Activated naive CD4-positive, alpha-beta T cell (primary cell): ENCODE data around the gene DYNC2LI1.
A peak's percentile ranks its signal among the peaks of the same experiment; 100 is the strongest.
"Not testable (repeated sequence)": the region's sequence is repeated elsewhere in the genome, so short reads cannot be mapped to it uniquely, and the experiment has no call there.

ENCODE experiments used
- DNase-seq, 4 experiments: peaks; one replicate each; lab custom pipeline; 2025; lab: John Stamatoyannopoulos, UW

The DYNC2LI1 gene

DNA sequence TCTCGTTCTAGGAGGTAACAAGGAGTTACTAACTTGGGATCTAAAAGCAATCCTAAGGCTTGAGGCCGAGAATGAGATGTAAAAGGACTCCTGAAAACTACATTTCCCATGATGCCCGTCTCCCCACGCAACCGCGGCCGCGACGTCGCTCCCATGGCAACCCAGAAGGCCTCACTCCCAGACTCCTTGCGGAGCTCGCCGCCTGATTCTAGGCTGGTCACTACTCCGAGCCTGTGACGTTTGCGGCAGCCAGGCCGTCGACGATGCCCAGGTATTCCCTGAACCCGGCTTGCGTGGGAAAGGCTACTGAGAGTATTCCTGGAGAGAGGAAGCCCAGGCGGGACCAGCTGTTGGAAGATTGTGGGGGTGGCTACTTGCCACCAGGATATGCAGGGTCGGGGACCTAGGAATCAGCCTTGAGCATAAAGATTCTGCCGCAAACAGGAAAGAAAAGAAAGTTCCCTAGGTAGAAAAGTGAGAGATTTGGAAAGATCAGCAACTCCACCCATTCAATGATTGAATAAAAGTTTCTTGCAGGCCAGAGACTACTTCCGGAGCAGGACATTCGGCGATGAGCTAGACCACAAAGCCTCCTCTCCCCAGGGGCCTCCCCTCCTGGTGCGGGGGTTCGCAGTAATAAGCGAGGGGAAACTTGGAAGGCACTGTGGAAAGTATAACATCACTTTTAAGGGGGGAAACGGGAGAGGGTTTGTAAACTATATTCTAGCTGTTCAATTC is at the start of gene DYNC2LI1:
DYNC2LI1 (plus strand) TSS at position 164 of the 738 bp plus-strand sequence; CDS start at position 264, 100 bp downstream.
- peak; percentile 22 to 56 (median 44) for DNase-seq

DNA sequence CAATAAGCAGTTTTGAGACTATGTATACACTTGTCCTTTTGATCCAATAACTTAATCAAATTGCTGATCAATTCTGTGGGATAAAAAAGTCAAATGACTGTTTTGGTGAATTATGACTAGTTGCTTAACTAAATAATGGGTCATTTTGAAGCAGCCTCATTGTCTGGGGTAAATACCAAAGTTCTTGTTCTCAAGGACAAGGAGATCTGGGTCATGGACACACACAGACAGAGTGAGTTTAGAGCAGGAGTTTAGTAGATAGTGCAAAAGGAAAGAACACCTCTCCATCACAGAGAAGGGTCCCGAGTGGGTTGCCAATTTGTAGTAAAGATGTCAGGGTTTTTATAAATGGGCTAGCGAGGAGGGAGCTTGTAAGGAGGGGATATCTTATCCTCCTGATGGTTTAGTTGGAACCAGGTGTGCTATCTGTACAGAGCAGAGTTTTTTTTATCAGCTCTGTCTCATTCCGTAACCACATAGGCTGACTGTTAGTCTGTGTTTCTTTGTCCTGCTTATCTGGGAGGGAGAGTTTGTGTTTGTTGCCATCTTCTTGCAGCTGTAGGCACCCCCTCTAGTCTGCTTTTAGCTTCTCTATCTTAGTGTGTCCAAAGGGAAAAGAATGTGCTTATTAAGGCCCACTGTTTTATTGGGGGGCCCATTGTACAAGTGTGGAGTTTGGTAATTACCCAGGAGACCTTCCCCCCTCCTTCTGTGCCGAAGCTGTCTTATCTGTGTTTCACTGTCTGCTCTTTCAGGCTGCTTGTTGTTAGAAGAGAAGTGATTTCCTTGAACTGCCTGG is 48.9 kb upstream of the DYNC2LI1 start:
- DNase-seq, result no peak

DNA sequence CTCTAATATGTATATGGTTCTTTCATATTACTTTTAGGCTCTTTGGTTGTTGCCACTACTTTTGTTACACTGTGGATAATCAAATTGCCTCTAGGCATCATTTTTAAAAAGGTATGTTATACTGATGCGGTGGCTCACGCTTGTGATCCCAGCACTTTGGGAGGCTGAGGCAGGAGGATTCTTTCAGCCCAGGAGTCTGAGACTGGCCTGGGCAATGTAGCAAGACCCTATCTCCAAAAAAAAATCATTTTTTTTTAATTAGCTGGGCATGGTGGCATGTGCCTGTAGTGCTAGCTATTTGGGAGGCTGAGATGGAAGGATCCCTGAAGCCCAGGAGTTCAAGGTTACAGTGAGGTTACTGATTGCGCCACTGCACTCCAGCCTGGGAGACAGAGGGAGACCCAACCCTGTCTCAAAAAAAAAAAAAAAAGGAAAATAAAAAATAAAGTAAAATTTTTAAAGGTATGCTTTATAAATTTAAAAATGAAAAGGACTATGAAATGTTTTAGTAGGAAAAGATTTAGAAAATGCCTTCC is 48.1 kb upstream of the DYNC2LI1 start:
- no peak for DNase-seq

DNA sequence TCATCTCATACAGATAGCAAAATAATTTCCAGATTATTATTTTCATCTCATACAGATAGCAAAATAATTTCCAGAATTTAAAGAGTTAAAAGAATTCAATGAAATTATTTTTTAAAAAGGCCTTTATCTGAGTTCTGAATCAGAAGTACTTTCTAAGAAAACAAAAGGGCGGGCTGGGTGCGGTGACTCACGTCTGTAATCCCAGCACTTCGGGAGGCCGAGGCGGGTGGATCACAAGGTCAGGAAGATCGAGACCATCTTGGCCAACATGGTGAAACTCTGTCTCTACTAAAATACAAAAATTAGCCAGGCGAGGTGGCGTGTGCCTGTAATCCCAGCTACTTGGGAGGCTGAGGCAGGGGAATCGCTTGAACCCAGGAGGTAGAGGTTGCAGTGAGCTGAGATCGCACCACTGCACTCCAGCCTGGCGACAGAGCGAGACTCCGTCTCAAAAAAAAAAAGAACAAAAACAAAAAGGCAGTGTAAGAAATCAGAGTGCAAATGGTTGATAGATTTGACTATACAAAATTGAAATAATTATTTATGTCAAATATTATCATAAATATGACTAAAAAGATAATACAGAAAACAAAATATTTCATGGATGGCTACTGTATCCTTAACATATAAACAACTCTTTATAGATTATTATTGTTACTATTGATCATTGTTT is 46.7 kb upstream of the DYNC2LI1 start:
- not testable (repeated sequence) for DNase-seq

DNA sequence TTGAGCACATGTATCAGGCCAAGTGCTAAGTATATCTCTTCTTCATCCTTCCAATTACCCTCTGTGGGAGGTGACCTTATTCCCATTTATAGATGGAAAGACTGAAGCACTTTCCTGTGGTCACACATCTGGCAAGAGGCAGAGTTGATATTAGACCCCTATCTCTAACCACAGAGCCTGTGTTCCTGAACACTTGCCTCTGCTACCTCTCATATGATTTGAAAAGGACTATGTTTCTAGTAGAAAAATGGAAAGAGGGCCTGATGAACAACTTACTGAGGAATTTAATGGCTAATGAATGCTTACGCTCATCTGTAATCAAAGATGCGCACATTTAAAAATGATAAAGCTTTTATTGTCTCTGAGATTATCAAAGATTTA is 46.2 kb upstream of the DYNC2LI1 start:
- no peak for DNase-seq

DNA sequence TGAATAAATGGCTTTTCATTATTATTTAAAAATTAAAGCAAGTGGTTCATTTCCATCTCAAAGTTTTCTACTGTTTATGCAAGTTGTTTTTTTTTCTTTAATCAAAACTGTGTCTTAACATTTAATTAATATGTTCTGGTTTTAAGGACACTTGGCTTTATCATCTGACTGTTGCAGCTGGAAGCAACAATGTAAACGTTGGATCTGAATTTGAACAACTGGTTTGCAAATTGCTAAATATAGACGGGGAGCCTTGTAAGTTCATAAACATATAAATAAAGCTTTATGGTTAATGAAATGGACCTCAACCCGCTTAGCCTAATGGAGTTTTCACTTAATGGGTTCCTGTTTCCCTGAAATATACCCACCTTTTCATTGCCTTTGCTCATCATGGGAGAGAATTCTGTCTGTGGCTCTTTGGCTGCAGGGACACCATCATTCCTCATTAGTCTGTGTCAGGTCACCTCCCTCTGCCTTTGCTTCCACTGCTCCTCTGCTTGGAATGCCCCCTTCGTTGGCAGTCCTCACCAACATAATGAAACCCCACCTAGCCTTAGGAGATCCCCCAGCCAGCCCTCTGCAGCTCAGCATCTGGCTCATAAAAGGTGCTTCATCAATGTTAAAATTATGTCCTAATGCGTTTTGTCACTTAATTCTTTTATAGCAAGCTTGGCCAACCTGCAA is 44.2 kb upstream of the DYNC2LI1 start:
- DNase-seq, result no peak

DNA sequence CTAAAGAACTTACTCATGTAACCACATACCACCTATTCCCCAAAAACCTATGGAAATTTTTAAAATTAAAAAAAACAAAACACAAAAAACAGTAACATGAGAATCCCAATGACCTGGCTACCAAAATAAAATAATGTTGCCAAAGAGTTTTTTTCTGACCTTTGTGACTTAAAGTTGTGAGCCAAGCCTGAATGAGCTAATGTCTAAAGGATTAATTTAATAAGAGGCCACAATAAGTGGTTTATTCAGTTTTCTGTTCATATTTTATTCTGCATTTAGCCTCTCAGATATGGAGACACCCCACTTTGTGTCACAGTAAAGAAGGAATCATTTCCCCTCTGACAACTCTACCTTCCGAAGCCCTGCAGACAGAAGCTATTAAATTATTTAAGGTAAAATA is 42.6 kb upstream of the DYNC2LI1 start:
- DNase-seq, result no peak

DNA sequence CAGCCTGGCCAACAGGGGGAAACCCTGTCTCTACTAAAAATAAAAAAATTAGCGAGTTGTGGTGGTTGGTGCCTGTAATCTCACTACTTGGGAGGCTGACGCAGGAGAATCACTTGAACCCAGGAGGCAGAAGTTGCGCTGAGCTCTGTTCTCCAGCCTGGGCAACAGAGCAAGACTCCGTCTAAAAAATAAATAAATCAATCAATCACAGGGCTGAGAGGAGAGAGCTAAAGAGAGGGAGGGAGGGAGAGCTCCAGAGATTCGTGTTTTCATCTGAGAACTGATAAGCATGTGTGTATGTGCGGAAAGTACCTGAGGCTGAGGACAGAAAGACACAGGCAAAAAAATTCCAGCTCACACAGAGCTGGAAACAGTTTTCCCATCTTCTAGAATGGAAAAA is 37.2 kb upstream of the DYNC2LI1 start:
- no peak for DNase-seq

DNA sequence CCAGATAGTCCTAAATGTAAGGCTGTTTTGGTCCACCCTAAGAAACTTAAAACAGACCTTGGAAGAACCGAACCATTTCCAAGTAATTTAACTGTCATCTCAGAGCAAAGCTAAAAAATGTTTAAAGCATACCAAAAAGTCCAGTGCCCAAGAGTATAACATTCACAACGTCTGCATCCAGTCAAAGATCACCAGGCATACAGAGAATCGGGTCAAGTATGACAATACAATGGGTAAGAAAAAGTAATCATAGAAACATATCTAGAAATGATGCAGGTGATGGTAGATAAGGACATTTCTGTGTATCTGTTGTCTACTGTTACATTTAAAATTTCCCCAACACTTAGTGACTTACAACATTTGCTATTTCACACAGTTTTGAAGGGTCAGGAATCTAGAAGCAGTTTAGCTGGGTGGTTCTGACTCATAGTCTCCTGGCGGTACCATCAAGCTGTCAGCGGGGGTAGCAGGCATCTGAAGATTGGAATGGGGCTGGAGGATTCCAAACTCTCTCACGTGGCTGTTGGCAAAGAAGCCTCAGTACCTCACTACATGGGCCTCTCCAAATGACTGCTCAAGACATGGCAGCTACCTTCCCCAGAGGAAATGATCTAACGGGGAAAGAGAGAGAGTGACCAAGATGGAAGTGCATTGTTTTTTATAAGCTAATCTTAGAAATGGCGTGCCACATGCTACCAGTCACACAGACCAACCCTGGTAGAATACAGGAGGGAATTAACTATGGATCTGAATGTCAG is 36.6 kb upstream of the DYNC2LI1 start:
- no peak for DNase-seq

DNA sequence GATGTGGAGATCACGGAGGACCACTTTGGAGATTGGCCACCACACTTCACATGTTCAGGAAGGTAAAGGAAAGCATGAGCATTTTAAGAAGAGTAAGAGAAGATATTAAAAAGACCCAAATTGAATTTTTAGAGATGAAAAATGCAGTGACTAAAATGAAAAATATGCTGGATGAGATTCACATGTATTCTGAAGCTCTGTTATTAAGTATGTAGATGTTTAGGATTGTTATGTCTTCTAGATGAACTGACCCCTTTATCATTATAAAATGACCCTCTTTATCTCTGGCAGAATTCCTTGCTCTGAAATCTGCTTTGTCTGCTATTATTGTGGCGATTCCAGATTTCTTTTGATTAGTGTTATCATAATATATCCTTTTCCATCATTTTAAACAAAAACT is 36.0 kb upstream of the DYNC2LI1 start:
- DNase-seq, result no peak

DNA sequence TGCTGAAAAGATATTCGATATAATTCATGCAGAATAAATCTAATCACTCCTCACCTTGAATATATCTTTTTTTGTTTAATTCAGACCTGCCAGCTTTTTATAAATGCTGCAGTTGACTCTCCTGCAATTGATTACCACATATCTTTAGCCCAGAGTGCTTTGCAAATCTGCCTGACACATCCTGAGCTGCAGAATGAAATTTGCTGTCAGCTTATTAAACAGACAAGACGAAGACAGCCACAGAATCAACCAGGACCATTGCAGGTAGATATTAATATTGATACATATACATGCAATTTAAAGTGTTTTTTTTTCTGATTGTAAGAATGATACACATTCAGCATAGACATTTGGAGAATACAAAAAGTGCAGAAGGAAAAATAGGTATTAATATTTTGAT is 35.6 kb upstream of the DYNC2LI1 start:
- no peak for DNase-seq

DNA sequence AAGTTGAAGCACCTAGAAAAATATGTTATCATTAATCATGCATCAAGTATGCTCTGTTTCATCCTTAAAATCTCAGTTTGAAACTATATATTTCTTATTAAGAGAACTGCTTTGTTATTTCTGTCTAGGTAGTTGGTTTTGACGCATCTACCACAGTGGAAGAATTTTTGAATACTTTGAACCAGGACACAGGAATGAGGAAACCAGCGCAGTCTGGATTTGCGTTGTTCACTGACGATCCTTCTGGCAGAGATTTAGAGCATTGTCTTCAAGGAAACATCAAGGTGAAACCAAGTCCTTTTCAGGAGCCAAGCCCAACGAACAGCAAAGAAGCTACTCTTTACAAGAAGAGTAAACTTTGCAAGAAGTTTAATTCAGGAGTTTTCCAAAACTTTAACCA is 30.1 kb upstream of the DYNC2LI1 start:
- no peak for DNase-seq

DNA sequence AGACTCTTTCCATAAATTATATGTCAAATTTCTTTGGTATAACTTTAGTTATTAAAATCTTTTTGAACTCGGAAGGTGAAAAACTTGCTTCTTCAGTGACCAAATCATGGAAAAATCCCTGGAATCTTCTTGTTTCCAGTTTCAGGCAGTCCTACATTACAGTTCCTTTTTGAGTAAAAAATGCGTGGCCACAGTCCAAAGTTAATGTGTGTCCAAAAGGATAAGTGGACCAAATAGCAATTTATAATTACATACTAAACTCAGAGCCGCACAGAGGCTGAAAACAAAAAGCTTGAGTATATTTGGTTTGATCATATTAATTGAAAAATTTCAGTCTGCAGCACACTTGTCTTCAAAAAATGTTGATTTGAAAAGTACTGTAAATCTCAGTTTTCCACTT is 28.4 kb upstream of the DYNC2LI1 start:
- no peak for DNase-seq

DNA sequence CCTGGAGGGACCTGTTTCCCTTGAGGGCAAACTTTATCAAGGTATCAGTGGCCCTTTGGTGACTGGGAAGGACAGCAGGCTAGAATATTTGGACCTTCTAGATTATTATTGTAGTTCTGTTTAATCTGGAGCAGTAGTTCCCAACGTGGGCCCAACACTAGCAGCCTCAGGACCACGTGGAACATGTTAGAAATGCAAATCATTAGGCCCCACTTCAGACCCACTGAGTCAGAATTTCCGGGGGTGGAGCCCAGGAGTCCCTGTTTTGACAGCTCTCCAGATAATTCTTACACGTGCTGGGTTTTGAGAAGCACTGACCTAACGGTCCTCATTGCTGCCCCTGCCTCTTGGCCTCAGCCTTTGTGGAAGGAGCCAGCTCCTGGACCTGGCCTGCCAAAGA is 25.5 kb upstream of the DYNC2LI1 start:
- DNase-seq, result no peak

DNA sequence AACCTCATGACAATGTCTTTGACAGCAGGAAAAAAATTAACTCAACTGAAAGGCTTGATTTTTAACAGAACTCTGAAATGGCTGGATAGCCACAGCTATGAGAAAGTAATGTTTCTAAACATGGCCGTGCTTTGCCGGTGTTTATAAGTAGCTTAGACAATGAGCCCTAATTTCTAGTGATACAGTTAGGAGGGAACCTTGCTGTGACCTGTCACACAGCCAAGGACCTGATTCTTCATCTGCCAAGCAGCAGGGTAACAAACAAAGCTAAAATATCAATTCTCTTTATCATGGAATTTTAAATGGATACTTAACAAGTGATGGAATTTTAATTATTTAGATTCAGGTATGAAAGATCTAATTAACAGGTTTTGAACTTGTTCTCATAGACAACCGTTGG is 24.3 kb upstream of the DYNC2LI1 start:
- DNase-seq, result no peak

DNA sequence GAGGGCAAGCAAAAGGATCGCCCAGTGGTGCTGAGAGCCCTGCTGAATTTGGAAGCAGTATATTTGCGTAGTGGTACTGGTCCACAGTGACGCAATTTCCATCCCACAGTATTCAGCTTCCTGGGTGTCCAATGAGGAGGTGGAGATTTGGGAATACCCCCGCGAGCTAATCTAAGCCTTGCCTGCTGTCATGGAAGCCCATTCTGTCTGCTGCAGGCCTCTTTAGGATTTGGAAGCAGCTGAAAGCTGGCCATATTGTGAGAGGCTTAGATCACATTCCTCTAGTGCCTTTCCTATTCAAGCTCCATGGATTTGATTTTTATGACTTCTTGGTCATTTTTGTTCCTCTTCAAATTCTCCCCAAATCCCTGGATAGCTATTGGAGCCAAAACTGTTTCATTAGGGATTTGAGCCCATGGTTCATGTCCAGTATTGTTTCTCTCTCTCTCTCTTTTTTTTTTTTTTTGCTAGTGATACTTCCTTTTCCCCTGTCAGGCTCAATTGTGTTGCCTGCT is 22.3 kb upstream of the DYNC2LI1 start:
- no peak for DNase-seq

DNA sequence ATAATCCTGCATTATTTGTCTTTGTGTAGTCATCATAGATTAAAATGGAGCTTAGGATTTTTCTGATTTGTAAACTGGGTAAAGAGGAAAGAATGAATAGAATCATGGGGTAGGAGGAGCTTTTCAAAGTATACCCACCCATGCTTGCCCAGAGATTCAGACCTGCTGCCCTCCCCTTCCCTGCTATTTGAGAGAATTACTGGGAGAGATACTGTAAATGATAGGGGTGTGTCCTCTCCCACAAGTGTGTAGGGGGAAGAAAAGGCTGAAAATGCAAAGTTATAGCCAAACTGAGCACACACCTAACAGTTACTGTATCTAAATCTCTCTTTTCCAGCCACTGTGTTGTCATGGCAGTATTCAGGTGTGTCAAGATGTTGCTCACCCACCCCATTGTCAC is 21.5 kb upstream of the DYNC2LI1 start:
- no peak for DNase-seq

DNA sequence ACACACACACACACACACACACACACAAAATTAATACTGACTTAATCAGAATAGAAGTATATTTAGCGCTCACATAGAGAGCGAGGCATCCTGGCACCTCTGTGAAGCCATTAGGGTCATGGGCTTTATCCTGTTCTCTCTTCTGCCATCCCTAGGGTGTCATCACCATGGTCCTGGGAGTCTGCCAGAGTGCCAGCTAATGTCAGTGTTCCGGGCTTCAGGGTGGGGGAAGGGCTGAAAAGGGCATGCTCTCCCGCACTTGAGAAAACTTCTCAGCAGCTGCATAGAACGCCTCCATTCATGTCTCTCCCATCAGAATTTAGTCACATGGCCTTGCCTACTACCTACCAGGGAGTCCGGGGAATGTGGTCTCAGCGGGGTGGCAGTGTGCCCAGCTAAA is 19.7 kb upstream of the DYNC2LI1 start:
- no peak for DNase-seq

DNA sequence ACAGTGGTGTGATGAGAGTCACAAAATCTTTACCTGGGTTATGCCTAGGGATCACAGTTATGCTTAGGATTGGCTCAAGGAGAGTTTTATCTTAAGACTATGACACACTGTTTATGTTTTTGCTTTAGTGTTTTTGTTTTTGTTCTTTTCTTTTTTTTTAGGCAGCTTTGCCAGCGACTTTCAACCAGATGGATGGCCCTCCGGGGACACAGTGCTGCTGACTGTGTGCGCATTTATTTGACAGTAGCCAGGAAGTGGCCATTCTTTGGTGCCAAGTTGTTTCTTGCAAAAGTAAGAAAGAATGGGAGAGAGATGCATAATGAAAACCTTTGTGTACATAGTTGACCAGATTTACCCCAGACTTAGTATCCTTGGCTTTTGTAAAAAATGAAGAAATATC is 15.1 kb upstream of the DYNC2LI1 start:
- no peak for DNase-seq

DNA sequence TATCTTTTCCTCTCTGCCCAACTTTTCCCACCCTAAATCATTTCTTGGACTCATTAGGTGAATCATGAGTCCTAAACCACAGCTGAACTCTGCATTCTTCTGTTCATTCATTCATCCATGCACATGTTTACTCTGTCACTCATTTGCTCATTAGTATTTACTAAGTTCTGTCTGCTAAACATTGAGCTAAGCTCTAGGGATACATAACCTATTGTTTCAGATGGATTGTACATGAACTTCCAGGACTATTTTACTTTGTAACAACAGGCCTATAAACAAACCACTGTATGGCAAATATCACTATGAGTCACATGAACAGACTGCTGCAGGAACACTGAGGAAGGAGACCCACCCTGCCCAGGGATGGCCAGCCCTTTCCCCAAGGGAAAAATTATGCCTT is 14.6 kb upstream of the DYNC2LI1 start:
- DNase-seq, result no peak

DNA sequence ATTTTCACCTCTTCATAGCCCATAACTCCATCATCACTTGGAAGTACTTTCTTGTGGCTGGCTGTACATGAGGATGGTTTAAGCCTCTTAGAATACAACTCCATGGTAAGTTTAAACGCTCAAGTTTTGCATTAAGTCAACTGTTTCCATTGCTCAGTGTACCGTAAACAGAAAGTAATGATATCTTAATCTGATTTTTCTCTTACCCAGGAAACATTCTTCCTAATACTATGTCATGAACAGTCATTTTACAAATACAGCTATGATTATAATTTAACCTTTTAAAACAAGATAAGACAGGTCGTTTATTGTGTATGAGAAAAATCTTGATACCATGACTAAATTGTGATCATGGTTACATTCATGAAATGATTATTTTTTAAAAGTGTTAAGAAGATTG is 11.6 kb upstream of the DYNC2LI1 start:
- DNase-seq, result no peak
